Left renal pelvis (tissue), 4 donors: ENCODE data around the gene KIF26A. TPM values are rescaled to one million over a fixed set of nuclear protein-coding genes. Genes with fewer than 3 reads are reported as not detected.

Source experiments
- DNase-seq, 4 donors: peaks; one replicate each; pipeline ENCODE4 v3.0.0-alpha.2; 2013; ENCODE audit warnings: low read depth in 4 of 4, low spot score in 3 of 4
- polyA plus RNA-seq, 4 donors: library from polyadenylated mRNA; unstranded; fragments of 120-200 nt; gene quantifications; one replicate each; pipeline ENCODE4 v1.2.1, GENCODE V29; 2013; ENCODE audit not compliant: insufficient read length in 4 of 4

Gene KIF26A
- polyA plus RNA-seq, 4 donors = 3.3 to 13.9 (median 9.8) TPM

- no peak for DNase-seq
Observed at GRCh38 chr14:104171895-104172294, 33.5 kb downstream of the KIF26A start.

GRCh38 chr14:104172349-104172748 is 34.0 kb downstream of the KIF26A start:
- DNase-seq = no peak

GRCh38 chr14:104172880-104173279 is 34.5 kb downstream of the KIF26A start:
- no peak for DNase-seq

- DNase-seq = no peak
Observed at GRCh38 chr14:104174051-104174450, 35.7 kb downstream of the KIF26A start.

- DNase-seq = no peak
Observed at GRCh38 chr14:104175041-104175440, 36.7 kb downstream of the KIF26A start.

- no peak for DNase-seq
Observed at GRCh38 chr14:104175811-104176210, 37.4 kb downstream of the KIF26A start.

- DNase-seq = no peak
Observed at GRCh38 chr14:104176611-104177010, 38.2 kb downstream of the KIF26A start.

- no peak for DNase-seq
Observed at GRCh38 chr14:104177411-104177810, 39.0 kb downstream of the KIF26A start.

- DNase-seq = no peak
Observed at GRCh38 chr14:104178279-104178678, 39.9 kb downstream of the KIF26A start.

GRCh38 chr14:104179126-104179525 is 40.7 kb downstream of the KIF26A start:
- DNase-seq = no peak

GRCh38 chr14:104179564-104180129 is 41.3 kb downstream of the KIF26A start:
- no peak for DNase-seq

- DNase-seq = no peak
Observed at GRCh38 chr14:104180561-104181165, 42.3 kb downstream of the KIF26A start.

GRCh38 chr14:104181761-104182530 is 43.6 kb downstream of the KIF26A start:
- DNase-seq = no peak

- DNase-seq = no peak
Observed at GRCh38 chr14:104182857-104183425, 44.6 kb downstream of the KIF26A start.

GRCh38 chr14:104183796-104184195 is 45.4 kb downstream of the KIF26A start:
- no peak for DNase-seq

- no peak for DNase-seq
Observed at GRCh38 chr14:104184506-104184905, 46.1 kb downstream of the KIF26A start.

GRCh38 chr14:104184911-104185499 is 46.6 kb downstream of the KIF26A start:
- DNase-seq = no peak

GRCh38 chr14:104185916-104186495 is 47.6 kb downstream of the KIF26A start:
- DNase-seq = no peak

- no peak for DNase-seq
Observed at GRCh38 chr14:104186575-104186974, 48.2 kb downstream of the KIF26A start.

- no peak for DNase-seq
Observed at GRCh38 chr14:104187121-104187889, 48.9 kb downstream of the KIF26A start.
